ENCODE data around the gene LILRA6.
"Not testable (repeated sequence)": the region's sequence is repeated elsewhere in the genome, so short reads cannot be mapped to it uniquely, and the experiment has no call there.

LILRA6 gene

GRCh38 chr19:54229146-54229545, 13.4 kb downstream of the LILRA6 start:
- DNase-seq = no peak

GRCh38 chr19:54224619-54225018, 18.0 kb downstream of the LILRA6 start:
- DNase-seq = not testable (repeated sequence)

GRCh38 chr19:54223937-54224281, 18.7 kb downstream of the LILRA6 start:
- DNase-seq = not testable (repeated sequence)

GRCh38 chr19:54223277-54223936, 19.2 kb downstream of the LILRA6 start:
- DNase-seq = not testable (repeated sequence)

DNA sequence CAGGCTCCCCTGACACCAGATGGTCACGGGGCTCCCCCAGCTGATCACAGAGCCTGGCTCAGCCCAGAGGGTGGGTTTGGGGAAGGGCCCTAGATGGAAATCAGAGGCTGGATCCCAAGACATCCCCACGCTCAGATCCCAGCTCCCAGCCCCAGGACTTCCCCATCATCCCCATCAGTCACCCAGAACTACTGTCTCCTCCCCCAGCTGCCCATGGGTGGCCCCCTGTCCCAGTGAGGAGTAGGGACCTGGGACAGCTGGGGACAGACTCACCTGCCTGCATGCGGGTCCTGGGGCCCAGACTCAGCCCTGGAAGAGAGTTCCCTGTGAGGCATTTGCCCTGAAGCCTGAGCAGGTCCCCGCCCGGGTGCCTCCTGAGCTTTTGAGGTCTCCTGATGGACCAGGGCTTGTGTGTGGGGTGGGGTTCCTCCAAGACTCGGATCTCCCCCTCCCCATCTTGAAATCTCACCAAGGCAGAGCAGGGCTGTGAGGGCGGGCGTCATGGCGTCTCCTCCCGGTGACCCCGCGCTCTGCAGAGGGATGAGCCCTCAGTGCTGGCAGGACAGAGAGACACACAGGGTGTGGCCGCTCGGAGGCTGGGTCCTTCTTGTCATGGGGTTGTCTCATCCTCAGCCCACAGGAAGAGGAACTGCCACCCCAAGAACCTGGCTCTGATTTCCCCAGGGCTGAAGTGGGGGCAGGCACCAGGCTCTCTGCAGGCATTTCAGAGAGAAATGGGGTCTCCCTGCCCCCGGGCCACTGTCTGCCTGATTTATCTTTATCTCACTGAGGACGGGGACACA, 19.9 kb downstream of the LILRA6 start, which contains the start of gene LILRB3:
LILRB3 (minus strand) TSS at position 534 of the 803 bp plus-strand sequence; CDS start at position 503, 31 bp downstream.
- DNase-seq = not testable (repeated sequence)

- DNase-seq = not testable (repeated sequence)
These were observed 20.6 kb downstream of the LILRA6 start for GRCh38 chr19:54221947-54222346.

GRCh38 chr19:54219702-54220101, 22.9 kb downstream of the LILRA6 start:
- not testable (repeated sequence) for DNase-seq

- DNase-seq = no peak
These were observed 23.5 kb downstream of the LILRA6 start for GRCh38 chr19:54218960-54219661.

DNA sequence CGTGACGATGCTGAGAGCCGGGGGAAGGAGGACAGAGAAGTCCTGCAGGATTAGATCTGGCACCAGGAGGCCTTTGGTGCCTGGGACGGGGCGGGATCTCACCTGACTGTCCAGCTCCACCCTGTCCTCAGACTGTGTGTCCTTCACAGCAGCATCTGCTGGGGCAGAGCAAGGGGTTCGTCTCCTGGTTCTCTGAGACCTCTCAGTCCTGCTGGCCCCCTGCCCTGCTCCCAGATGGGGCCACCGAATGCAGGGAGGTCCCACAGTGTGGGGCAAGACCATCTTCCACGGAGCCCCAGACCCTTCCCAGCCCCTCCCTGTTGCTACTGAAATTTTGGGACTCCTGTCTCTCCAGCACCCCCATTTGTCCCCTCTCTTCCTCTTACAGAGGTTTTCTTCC, 24.3 kb downstream of the LILRA6 start:
- no peak for DNase-seq

DNA sequence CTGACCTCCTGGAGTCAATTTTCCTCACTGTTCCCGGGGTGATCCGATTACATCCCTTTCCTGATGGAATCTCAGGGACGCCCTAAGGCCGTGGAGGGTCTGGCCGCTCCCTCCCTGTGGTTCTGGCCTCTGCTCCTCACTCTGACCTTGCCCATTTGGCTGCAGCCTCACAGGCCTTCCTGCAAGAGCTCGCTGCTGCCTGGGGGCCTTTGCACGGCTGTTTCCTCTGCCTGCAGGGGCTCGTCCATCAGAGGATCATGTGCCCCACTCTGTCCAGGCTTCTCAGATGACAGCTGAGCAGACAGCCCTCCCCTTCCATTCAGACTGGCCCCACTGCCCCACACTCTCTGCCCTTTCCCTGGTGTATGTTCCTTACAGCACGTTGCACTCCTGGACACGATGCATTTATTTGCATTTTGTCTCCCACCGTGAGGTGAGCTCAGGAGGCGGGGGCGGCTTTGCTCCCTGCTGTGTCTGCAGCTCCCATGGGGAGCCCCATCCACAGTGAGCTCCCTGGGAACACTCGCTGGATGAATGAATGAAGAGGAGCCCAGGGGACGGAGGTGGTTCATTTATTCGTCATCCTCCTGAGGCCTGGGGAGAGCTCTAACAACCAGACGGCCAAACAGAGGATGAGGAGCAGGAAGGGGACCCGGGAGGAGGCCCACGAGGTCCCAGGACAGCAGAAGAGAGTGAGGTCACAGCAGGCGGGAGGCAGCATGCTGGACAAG, 24.9 kb downstream of the LILRA6 start:
- not testable (repeated sequence) for DNase-seq

GRCh38 chr19:54216869-54217268, 25.7 kb downstream of the LILRA6 start:
- DNase-seq = no peak

DNA sequence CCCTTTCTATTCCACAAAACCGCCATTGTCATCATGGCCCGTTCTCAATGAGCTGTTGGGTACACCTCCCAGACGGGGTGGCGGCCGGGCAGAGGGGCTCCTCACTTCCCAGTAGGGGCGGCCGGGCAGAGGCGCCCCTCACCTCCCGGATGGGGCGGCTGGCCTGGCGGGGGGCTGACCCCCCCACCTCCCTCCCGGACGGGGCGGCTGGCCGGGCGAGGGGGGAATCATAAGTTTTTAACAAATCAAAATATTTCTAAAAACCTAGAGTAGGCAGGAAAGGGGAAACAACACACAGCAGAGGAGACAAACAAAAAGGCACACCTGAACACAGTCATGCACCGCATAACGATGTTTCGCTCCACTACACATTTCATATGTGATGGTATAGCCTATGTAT, 27.9 kb downstream of the LILRA6 start:
- DNase-seq = not testable (repeated sequence)

- not testable (repeated sequence) for DNase-seq
These were observed 28.4 kb downstream of the LILRA6 start for GRCh38 chr19:54214217-54214616.

DNA sequence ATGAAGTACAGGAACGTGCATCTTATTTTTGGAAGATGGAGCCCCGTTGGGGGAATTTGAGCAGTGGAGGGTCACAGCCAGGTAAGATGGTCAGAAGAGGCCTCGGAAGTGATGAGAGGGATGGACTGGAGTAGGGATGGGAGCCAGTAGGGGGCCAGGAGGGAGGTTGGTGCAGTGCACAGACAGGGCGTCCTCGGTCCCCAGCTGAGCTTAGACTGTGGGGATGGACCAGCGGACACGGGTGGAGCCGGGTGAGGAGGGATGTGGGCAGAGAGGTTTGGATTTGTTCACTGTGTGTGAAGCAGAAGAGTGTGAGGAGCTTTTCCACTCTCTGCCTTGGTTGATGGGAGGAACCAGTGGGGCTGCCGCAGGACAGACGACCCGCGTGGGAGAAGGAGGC, 31.4 kb downstream of the LILRA6 start:
- DNase-seq = no peak

DNA sequence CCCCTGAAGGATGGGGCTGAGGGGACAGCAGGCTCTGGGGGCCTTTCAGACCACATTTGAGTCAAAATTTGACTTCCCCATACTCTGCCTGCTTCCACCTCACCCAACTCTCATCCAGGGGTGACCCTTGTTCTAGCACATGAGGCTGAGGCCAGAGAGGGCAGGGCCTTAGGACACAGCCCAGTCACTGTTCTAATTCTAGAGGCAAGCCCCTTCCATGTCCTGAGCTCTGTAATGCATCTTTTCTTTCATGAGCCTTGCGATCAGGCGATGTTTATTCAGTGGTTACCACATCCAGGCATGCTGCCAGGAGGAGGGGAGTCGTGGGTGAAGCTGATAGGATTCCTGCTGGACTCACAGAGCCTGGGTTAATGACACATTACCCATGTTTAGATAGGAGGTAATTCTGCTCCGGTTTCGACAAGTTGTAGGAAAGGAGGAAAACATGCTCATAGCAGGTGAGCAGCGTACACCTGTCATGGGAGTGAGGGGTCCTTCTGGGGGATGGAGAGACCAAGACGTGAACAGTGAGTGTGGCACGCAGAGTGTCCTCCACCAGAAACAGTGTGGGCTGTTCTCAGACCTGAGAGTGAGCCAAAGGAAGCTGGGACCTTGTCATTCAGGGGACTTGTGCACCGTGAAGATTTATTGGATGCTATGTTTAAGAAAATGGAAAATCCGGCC, 32.6 kb downstream of the LILRA6 start:
- peak in 1 of 2 experiments; percentile 23 for DNase-seq

- DNase-seq = no peak
These were observed 33.4 kb downstream of the LILRA6 start for GRCh38 chr19:54209058-54209810.

DNA sequence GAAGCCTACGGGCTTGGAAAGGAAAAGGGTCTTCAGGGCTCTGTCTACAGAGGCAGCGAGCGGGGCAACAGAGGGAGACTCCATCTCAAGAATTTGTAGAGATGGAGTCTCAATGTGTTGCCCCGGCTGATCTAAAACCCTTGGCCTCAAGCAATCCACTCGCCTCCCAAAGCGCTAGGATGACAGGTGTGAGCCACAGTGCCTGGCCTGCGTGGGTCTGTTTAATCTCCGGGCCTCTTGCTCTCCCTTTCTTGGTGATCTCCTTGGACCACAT, 33.9 kb downstream of the LILRA6 start:
- no peak for DNase-seq

GRCh38 chr19:54207983-54208783, 34.4 kb downstream of the LILRA6 start:
- no peak for DNase-seq

DNA sequence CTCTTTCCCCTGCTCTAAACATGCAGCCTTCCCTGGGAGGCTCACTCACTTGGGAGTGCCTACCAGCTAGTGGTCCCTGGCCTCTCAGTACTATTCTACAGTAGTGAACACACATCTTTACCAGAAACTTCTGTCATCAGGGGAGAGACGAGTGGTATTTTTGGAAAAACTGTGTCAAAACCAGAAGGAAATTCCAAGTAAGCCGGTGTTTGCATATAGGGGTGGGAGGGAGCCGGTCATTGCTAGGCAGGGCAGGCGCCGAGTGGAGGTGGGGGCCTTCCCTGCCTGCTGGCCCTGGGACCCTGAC, 35.0 kb downstream of the LILRA6 start:
- DNase-seq = no peak

GRCh38 chr19:54207193-54207592, 35.4 kb downstream of the LILRA6 start:
- DNase-seq = not testable (repeated sequence)

GRCh38 chr19:54206831-54207177, 35.8 kb downstream of the LILRA6 start:
- DNase-seq = no peak

Measured in NCI-H1930 (cell line).